B cell (primary cell): ENCODE measurements around the gene FBXO30. TPM values are rescaled to one million over a fixed set of nuclear protein-coding genes. Genes with fewer than 3 reads are reported as not detected.

Source experiments
- ATAC-seq: fragments of 200-7000 bp; cut with Tn5 transposase; one replicate; pipeline ENCODE4 v1.10.0; 2021; ENCODE audit warnings: low read depth, mild to moderate bottlenecking, moderate number of reproducible peaks, moderate library complexity
- CTCF ChIA-PET: fragments of 350-600 bp; sonication (Branson Sonifier 250); formaldehyde crosslinking; loops from one replicate; lab custom pipeline; 2021; ENCODE audit warnings: antibody characterized with exemption, inconsistent platforms; lab: Charles Lee
- POLR2A ChIA-PET: fragments of 350-600 bp; sonication (Branson Sonifier 250); formaldehyde crosslinking; loops from one replicate; lab custom pipeline; 2021; ENCODE audit warnings: antibody characterized with exemption; lab: Charles Lee
- DNase-seq: peaks from one replicate; pipeline ENCODE4 v3.0.0; 2013
- H2AFZ ChIP-seq: 2 replicates; pipeline ENCODE4 v1.6.1; 2012; ENCODE audit warnings: mild to moderate bottlenecking, low read depth, low read length; ENCODE audit not compliant: insufficient read depth, poor library complexity, severe bottlenecking
- H3K27ac ChIP-seq, 2 donors: 1 replicate in 1 of 2; 2 replicates in 1 of 2; pipeline ENCODE4 v1.5.1; 2012 to 2013; ENCODE audit warnings: low read length in 2 of 2, mild to moderate bottlenecking in 2 of 2, moderate library complexity in 1 of 2
- H3K27me3 ChIP-seq, 4 experiments: fragments of 200-600 bp in 1 of 4; sonication (generic) in 1 of 4; replicated peaks in 1 of 4; 1 replicate in 2 of 4; 2 replicates in 2 of 4; pipeline versions ENCODE4 v1.6.1 to v1.7.0; 2013 to 2016; ENCODE audit warnings: low read length in 3 of 4, mild to moderate bottlenecking in 2 of 4, mixed read lengths in 1 of 4, moderate library complexity in 1 of 4; ENCODE audit not compliant: insufficient read depth in 4 of 4, control insufficient read depth in 3 of 4; ENCODE audit errors: control extremely low read depth in 1 of 4
- H3K36me3 ChIP-seq, 2 experiments: replicated peaks in 1 of 2; 1 replicate in 1 of 2; 2 replicates in 1 of 2; pipeline versions ENCODE4 v1.6.1 to v1.7.1; 2013; ENCODE audit warnings: low read length in 1 of 2; ENCODE audit not compliant: insufficient read depth in 2 of 2, control insufficient read depth in 1 of 2; ENCODE audit errors: control extremely low read depth in 1 of 2, extremely low read depth in 1 of 2
- H3K4me1 ChIP-seq, 2 donors: fragments of 200-600 bp in 1 of 2; sonication (generic) in 1 of 2; 1 replicate in 1 of 2; 2 replicates in 1 of 2; pipeline versions ENCODE4 v1.5.1 to v1.6.1; 2013 to 2017; ENCODE audit warnings: low read length in 2 of 2; ENCODE audit not compliant: control insufficient read depth in 2 of 2, insufficient read depth in 2 of 2
- H3K4me2 ChIP-seq: replicated peaks from 2 replicates; pipeline ENCODE3; 2012; ENCODE audit warnings: mild to moderate bottlenecking, low read depth, low read length; ENCODE audit not compliant: poor library complexity, severe bottlenecking
- H3K4me3 ChIP-seq, 5 experiments: fragments of 200-600 bp in 1 of 5; sonication (generic) in 1 of 5; 1 replicate in 3 of 5; 2 replicates in 2 of 5; pipeline versions ENCODE4 v1.5.1 to v1.7.0; 2011 to 2016; ENCODE audit warnings: low read length in 4 of 5, mild to moderate bottlenecking in 4 of 5, low read depth in 2 of 5, control low read depth in 1 of 5, moderate library complexity in 1 of 5; ENCODE audit not compliant: insufficient read depth in 1 of 5; ENCODE audit errors: control extremely low read depth in 1 of 5, extremely low read depth in 1 of 5
- H3K79me2 ChIP-seq: fragments of 200-600 bp; sonication (generic); one replicate; pipeline ENCODE4 v1.6.0; 2016; ENCODE audit warnings: low read length; ENCODE audit not compliant: control insufficient read depth, insufficient read depth
- H3K9ac ChIP-seq: fragments of 200-600 bp; sonication (generic); 2 replicates; pipeline ENCODE4 v1.6.1; 2017; ENCODE audit warnings: mild to moderate bottlenecking, low read length, moderate library complexity
- H3K9me3 ChIP-seq, 3 donors: one replicate each; pipeline versions ENCODE4 v1.6.1 to v1.7.1; 2013; ENCODE audit warnings: low read length in 2 of 3; ENCODE audit not compliant: control insufficient read depth in 2 of 3, insufficient read depth in 1 of 3; ENCODE audit errors: control extremely low read depth in 1 of 3
- H4K20me1 ChIP-seq: 2 replicates; pipeline ENCODE4 v1.6.0; 2012; ENCODE audit warnings: mild to moderate bottlenecking, low read length; ENCODE audit not compliant: insufficient read depth, control insufficient read depth, poor library complexity, severe bottlenecking
- H3K27ac Mint-ChIP-seq: one replicate; pipeline ENCODE4 v1.8.0; 2021; ENCODE audit warnings: mixed read lengths
- H3K27me3 Mint-ChIP-seq: one replicate; pipeline ENCODE4 v1.8.0; 2021; ENCODE audit warnings: mixed read lengths
- H3K4me1 Mint-ChIP-seq: one replicate; pipeline ENCODE4 v1.8.0; 2021; ENCODE audit warnings: mixed read lengths
- H3K4me3 Mint-ChIP-seq: one replicate; pipeline ENCODE4 v1.8.0; 2021; ENCODE audit warnings: mixed read lengths
- H3K9me3 Mint-ChIP-seq: one replicate; pipeline ENCODE4 v1.8.0; 2022; ENCODE audit warnings: mixed read lengths; ENCODE audit not compliant: insufficient read depth
- EZH2 ChIP-seq: IDR thresholded peaks from 2 replicates; pipeline ENCODE4 v1.6.1; 2012; ENCODE audit warnings: borderline replicate concordance, low read depth, mild to moderate bottlenecking, moderate library complexity, low read length; ENCODE audit not compliant: insufficient read depth, poor library complexity, severe bottlenecking
- WGBS: methylation state at CpG from one replicate; pipeline ENCODE4 v1.1.5; 2013; ENCODE audit warnings: missing lambda C conversion rate; ENCODE audit not compliant: insufficient coverage; 5-methylcytosine and 5-hydroxymethylcytosine counted together
- intact Hi-C: fragments of 100-400 bp; cut with micrococcal nuclease; formaldehyde crosslinking; loops from one replicate; pipeline ENCODE4 v1.10.0; 2022
- polyA plus RNA-seq: library from polyadenylated mRNA; depleted of rRNA; stranded (reverse); fragments of >200 nt; gene quantifications from 2 replicates; pipeline ENCODE4 v1.2.3, GENCODE V29; 2012
- total RNA-seq, 2 donors: library from RNA; stranded (reverse); fragments of 120-200 nt in 1 of 2; gene quantifications; 1 replicate in 1 of 2; 2 replicates in 1 of 2; pipeline versions ENCODE4 v1.2.3 to v1.2.4, GENCODE V29; 2013 to 2022
- TF ChIP-seq, protein P1 (sequence below): fragments of 200-600 bp; IDR thresholded peaks from one replicate; pipeline ENCODE4 v1.8.0; 2022; ENCODE audit warnings: antibody characterized with exemption, mild to moderate bottlenecking

FBXO30 gene
- total and polyA plus RNA-seq, 2 donors (not counting 1 experiment from before 2014, with no cell fraction given): 0.85 to 9.7 TPM

GRCh38 chr6:145772846-145773245 lies 41.7 kb downstream of the FBXO30 start:
- TF ChIP-seq EZH2: no peak
- TF ChIP-seq, protein P1, sequence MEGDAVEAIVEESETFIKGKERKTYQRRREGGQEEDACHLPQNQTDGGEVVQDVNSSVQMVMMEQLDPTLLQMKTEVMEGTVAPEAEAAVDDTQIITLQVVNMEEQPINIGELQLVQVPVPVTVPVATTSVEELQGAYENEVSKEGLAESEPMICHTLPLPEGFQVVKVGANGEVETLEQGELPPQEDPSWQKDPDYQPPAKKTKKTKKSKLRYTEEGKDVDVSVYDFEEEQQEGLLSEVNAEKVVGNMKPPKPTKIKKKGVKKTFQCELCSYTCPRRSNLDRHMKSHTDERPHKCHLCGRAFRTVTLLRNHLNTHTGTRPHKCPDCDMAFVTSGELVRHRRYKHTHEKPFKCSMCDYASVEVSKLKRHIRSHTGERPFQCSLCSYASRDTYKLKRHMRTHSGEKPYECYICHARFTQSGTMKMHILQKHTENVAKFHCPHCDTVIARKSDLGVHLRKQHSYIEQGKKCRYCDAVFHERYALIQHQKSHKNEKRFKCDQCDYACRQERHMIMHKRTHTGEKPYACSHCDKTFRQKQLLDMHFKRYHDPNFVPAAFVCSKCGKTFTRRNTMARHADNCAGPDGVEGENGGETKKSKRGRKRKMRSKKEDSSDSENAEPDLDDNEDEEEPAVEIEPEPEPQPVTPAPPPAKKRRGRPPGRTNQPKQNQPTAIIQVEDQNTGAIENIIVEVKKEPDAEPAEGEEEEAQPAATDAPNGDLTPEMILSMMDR: no peak
- H3K9ac ChIP-seq: no peak overlapping the region
- ChIA-PET POLR2A (no interaction called here), CTCF (no interaction called here)
- H3K36me3 ChIP-seq: no peaks in the 10 kb centered on the region
- no peak for DNase-seq
- no peaks in the 10 kb centered on the region for H3K9me3 Mint-ChIP-seq
- no peaks in the 10 kb centered on the region for H3K4me1 ChIP-seq
- no peak overlapping the region for H3K27ac Mint-ChIP-seq
- WGBS: no CpG with 5 or more reads among the region's 1 CpG
- H3K27me3 Mint-ChIP-seq: no peaks in the 10 kb centered on the region
- H3K4me3 Mint-ChIP-seq: no peak overlapping the region
- no peak overlapping the region for H2AFZ ChIP-seq
- H3K4me3 ChIP-seq: no peak overlapping the region
- ATAC-seq: no peak
- H3K4me1 Mint-ChIP-seq: no peaks in the 10 kb centered on the region
- H4K20me1 ChIP-seq: no peaks in the 10 kb centered on the region
- no peaks in the 10 kb centered on the region for H3K79me2 ChIP-seq
- no peaks in the 10 kb centered on the region for H3K27me3 ChIP-seq
- intact Hi-C loops: no loop called here
- no peak overlapping the region for H3K4me2 ChIP-seq
- H3K9me3 ChIP-seq: peaks cover 0 to 4% (median 0%) of the 10 kb centered on the region in 3 donors
- H3K27ac ChIP-seq: no peak overlapping the region

DNA sequence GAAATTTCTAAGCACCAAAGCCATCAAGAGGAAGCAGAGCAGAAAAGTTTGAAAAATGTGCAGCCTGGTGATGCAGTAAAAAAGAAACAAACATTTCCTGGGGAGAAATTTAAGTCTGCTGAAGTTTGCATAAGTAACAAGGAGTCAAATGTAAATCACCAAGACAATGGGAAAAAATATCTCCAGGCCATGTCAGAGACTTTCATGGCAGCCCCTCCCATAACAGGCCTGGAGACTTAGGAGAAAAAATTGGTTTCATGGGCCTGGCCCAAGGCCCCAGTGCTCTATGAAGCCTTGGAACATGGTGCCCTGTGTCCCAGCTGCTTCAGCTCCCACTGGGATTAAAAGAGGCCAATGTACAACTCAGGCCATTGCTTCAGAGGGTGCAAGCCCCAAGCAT lies 49.1 kb downstream of the FBXO30 start:
- ChIA-PET CTCF (no interaction called here), POLR2A (no interaction called here)
- peaks cover 0 to 4% (median 0%) of the 10 kb centered on the region in 3 donors for H3K9me3 ChIP-seq
- Mint-ChIP-seq H3K4me1 (no peaks in the 10 kb centered on the region), H3K4me3 (no peak overlapping the region), H3K9me3 (no peaks in the 10 kb centered on the region), H3K27ac (no peak overlapping the region), H3K27me3 (no peaks in the 10 kb centered on the region)
- no peak overlapping the region for H2AFZ ChIP-seq
- DNase-seq (no peak), ATAC-seq (no peak)
- H3K4me1 ChIP-seq: no peaks in the 10 kb centered on the region
- H3K79me2 ChIP-seq: no peaks in the 10 kb centered on the region
- H3K27me3 ChIP-seq: no peaks in the 10 kb centered on the region
- H3K9ac ChIP-seq: no peak overlapping the region
- H3K36me3 ChIP-seq: no peaks in the 10 kb centered on the region
- H3K4me3 ChIP-seq: no peak overlapping the region
- no peak overlapping the region for H3K4me2 ChIP-seq
- no peaks in the 10 kb centered on the region for H4K20me1 ChIP-seq
- TF ChIP-seq, protein P1: no peak
- no peak for TF ChIP-seq EZH2
- intact Hi-C loops: no loop called here
- no peak overlapping the region for H3K27ac ChIP-seq
